ENCODE results near the gene FTO. TPM values are rescaled to one million over a fixed set of nuclear protein-coding genes. Genes with fewer than 3 reads are reported as not detected.
A peak's percentile ranks its signal among the peaks of the same experiment; 100 is the strongest.

FTO gene
- total and polyA plus RNA-seq, 12 donors: 17.8 to 310 (median 156) TPM

- no peak for DNase-seq
- no peak overlapping the region for H3K27ac ChIP-seq
- H3K27me3 ChIP-seq: no peaks in the 10 kb centered on the region
- peaks cover 23 to 37% of the 10 kb centered on the region in 2 donors for H3K4me1 ChIP-seq (replicated peaks in 1 of 2)
- no peaks in the 10 kb centered on the region for H3K9me3 ChIP-seq (replicated peaks in 1 of 3)
- intact Hi-C loops (cut with DNase I): no loop called here
- H3K4me3 ChIP-seq: no peak overlapping the region
- 74 to 81% (median 77%) methylated on average over 3 of the region's 3 CpGs for WGBS, 4 donors
- no peaks in the 10 kb centered on the region for H3K36me3 ChIP-seq (replicated peaks in 1 of 2)
- TF ChIP-seq POLR2A (IDR thresholded peaks at IDR 0.05): no peak
- TF ChIP-seq CTCF (IDR thresholded peaks at IDR 0.05): peak in 5 of 6 experiments; percentile 25 to 49 (median 42)
These were observed 39.2 kb downstream of the FTO start for GRCh38 chr16:53743149-53743566.

- intact Hi-C loops (cut with DNase I): no loop called here
- Histone ChIP-seq H3K36me3 (replicated peaks in 1 of 2) (no peaks in the 10 kb centered on the region), H3K4me3 (no peak overlapping the region), H3K4me1 (replicated peaks in 1 of 2) (peaks cover 23 to 37% of the 10 kb centered on the region in 2 donors), H3K9me3 (replicated peaks in 1 of 3) (no peaks in the 10 kb centered on the region), H3K27me3 (no peaks in the 10 kb centered on the region), H3K27ac (peak overlapping the region in 3 of 5 donors; percentile 19 to 46 (median 42))
- no peak for TF ChIP-seq POLR2A (IDR thresholded peaks at IDR 0.05)
- TF ChIP-seq CTCF (IDR thresholded peaks at IDR 0.05): no peak
- 21 to 31% (median 26%) methylated on average over 3 of the region's 3 CpGs for WGBS, 4 donors
- no peak for DNase-seq
These were observed 40.5 kb downstream of the FTO start for GRCh38 chr16:53744449-53744848.

- H3K9me3 ChIP-seq (replicated peaks in 1 of 3): no peaks in the 10 kb centered on the region
- H3K27ac ChIP-seq: peak overlapping the region; percentile 10 to 63 (median 42)
- TF ChIP-seq POLR2A (IDR thresholded peaks at IDR 0.05) (peak in 1 of 2 donors; percentile 12), CTCF (IDR thresholded peaks at IDR 0.05) (no peak)
- H3K4me1 ChIP-seq (replicated peaks in 1 of 2): peaks cover 23 to 36% of the 10 kb centered on the region in 2 donors
- H3K36me3 ChIP-seq (replicated peaks in 1 of 2): no peaks in the 10 kb centered on the region
- peak overlapping the region in 1 of 4 donors; percentile 13 for H3K4me3 ChIP-seq
- no peaks in the 10 kb centered on the region for H3K27me3 ChIP-seq
- peak; percentile 32 to 83 (median 66) for DNase-seq
- 24 to 38% (median 30%) methylated on average over 3 of the region's 3 CpGs for WGBS, 4 donors
- intact Hi-C loops (cut with DNase I): no loop called here
These were observed 41.1 kb downstream of the FTO start for GRCh38 chr16:53745086-53745485.

- TF ChIP-seq CTCF (IDR thresholded peaks at IDR 0.05) (peak in 3 of 6 experiments; percentile 21 to 31 (median 24)), POLR2A (IDR thresholded peaks at IDR 0.05) (no peak)
- DNase-seq: no peak
- 58 to 86% (median 69%) methylated on average over 4 of the region's 4 CpGs for WGBS, 4 donors
- Histone ChIP-seq H3K36me3 (replicated peaks in 1 of 2) (no peaks in the 10 kb centered on the region), H3K27ac (peak overlapping the region; percentile 7 to 63 (median 19)), H3K9me3 (replicated peaks in 1 of 3) (no peaks in the 10 kb centered on the region), H3K27me3 (no peaks in the 10 kb centered on the region), H3K4me3 (peak overlapping the region in 1 of 4 donors; percentile 13), H3K4me1 (replicated peaks in 1 of 2) (peaks cover 23 to 29% of the 10 kb centered on the region in 2 donors)
- intact Hi-C loops (cut with DNase I): no loop called here
These were observed 41.9 kb downstream of the FTO start for GRCh38 chr16:53745753-53746266.

All from adrenal gland (tissue), 12 donors.